Tibial nerve (tissue), 4 donors: Measurements from ENCODE around the gene GGA3. TPM values are rescaled to one million over a fixed set of nuclear protein-coding genes. Genes with fewer than 3 reads are reported as not detected.
"Not testable (repeated sequence)": the region's sequence is repeated elsewhere in the genome, so short reads cannot be mapped to it uniquely, and the experiment has no call there.

ENCODE experiments used
- DNase-seq, 2 donors: peaks; one replicate each; pipeline ENCODE4 v3.0.0-alpha.2; 2019; ENCODE audit warnings: low spot score in 2 of 2
- H3K27ac ChIP-seq, 4 donors: fragments of 200-600 bp; sonication (generic) in 3 of 4; one replicate each; pipeline ENCODE4 v1.5.1; 2017 to 2019; ENCODE audit warnings: mild to moderate bottlenecking in 1 of 4
- H3K27me3 ChIP-seq, 2 donors: fragments of 200-600 bp; sonication (generic) in 1 of 2; one replicate each; pipeline versions ENCODE4 v1.5.1 to v1.6.0; 2017 to 2019
- H3K36me3 ChIP-seq, 3 donors: fragments of 200-600 bp; sonication (generic); one replicate each; pipeline ENCODE4 v1.5.1; 2018 to 2019
- H3K4me1 ChIP-seq, 4 donors: fragments of 200-600 bp; sonication (generic) in 3 of 4; one replicate each; pipeline ENCODE4 v1.5.1; 2017 to 2019
- H3K4me3 ChIP-seq, 4 donors: fragments of 200-600 bp; sonication (generic) in 3 of 4; one replicate each; pipeline ENCODE4 v1.5.1; 2017 to 2019; ENCODE audit warnings: mild to moderate bottlenecking in 1 of 4, moderate library complexity in 1 of 4
- H3K9me3 ChIP-seq, 4 donors: fragments of 200-600 bp; sonication (generic) in 3 of 4; one replicate each; pipeline ENCODE4 v1.5.1; 2017 to 2019
- CTCF ChIP-seq, 5 experiments: fragments of 200-600 bp in 3 of 5; fragments of 450-650 bp in 2 of 5; sonication (generic) in 3 of 5; IDR thresholded peaks; one replicate each; pipeline ENCODE4 v1.5.1; 2016 to 2019; ENCODE audit warnings: antibody characterized with exemption in 5 of 5, mild to moderate bottlenecking in 3 of 5, moderate library complexity in 2 of 5
- EP300 ChIP-seq, 2 donors: sonication (generic); formaldehyde crosslinking; IDR thresholded peaks; one replicate each; pipeline ENCODE4 v1.6.1; 2017; ENCODE audit warnings: antibody characterized with exemption in 2 of 2, mild to moderate bottlenecking in 1 of 2
- POLR2A ChIP-seq, 2 donors: fragments of 450-650 bp; IDR thresholded peaks; one replicate each; pipeline ENCODE4 v1.6.1; 2017; ENCODE audit warnings: antibody characterized with exemption in 2 of 2, mild to moderate bottlenecking in 2 of 2, moderate library complexity in 2 of 2
- WGBS, 2 donors: methylation state at CpG; one replicate each; pipeline ENCODE4 v1.1.5; 2018; 5-methylcytosine and 5-hydroxymethylcytosine counted together
- total RNA-seq, 4 donors: library from RNA; depleted of rRNA; stranded (reverse); fragments of >200 nt; gene quantifications; one replicate each; pipeline ENCODE4 v1.1.0, GENCODE V29; 2016

Gene GGA3
- total RNA-seq, 4 donors from 2014 or later: 45.5 to 66.0 (median 56.6) TPM

GRCh38 chr17:75260641-75261335 is 618 bp downstream of the GGA3 start:
- DNase-seq: no peak

DNA sequence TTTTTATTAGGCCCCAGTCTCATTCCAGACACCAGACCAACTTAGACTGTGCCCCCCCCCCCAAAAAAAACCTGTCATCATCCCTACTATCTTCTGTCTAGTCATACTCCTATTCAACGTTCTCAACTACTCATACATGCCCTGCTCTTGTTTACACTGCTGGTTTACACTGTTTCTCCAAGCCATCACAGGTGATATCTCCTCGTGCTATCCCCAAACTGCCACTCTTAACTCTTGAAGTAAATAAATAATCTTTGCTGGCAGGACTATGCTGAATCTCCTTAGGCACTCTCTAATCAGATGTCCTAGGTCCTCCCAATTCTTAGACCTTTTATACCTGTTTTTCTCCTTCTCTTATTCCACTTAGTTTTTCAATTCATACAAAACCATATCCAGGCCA is 4.2 kb downstream of the GGA3 start:
- H3K27me3 ChIP-seq, H3K4me3 ChIP-seq, H3K9me3 ChIP-seq, DNase-seq, H3K27ac ChIP-seq, H3K36me3 ChIP-seq: not testable (repeated sequence)
- WGBS, 2 donors: 54 to 69% methylated on average over 2 of the region's 2 CpGs
- peaks cover 0 to 33% (median 17%) of the 10 kb centered on the region in 4 donors for H3K4me1 ChIP-seq

More at GRCh38 chr17:75260641-75261335, 618 bp downstream of the GGA3 start:
- peak overlapping the region; percentile 82 to 99 (median 89) for H3K4me3 ChIP-seq
- H3K9me3 ChIP-seq: no peaks in the 10 kb centered on the region
- peaks cover 0 to 27% (median 0%) of the 10 kb centered on the region in 3 donors for H3K36me3 ChIP-seq
- WGBS, 2 donors: 3% methylated on average over 17 to 31 of the region's 31 CpGs
- peaks cover 0 to 40% (median 25%) of the 10 kb centered on the region in 4 donors for H3K4me1 ChIP-seq
- TF ChIP-seq EP300 (IDR thresholded peaks at IDR 0.05): no peak
- no peak for TF ChIP-seq POLR2A (IDR thresholded peaks at IDR 0.05)
- no peak for TF ChIP-seq CTCF (IDR thresholded peaks at IDR 0.05)
- peak overlapping the region; percentile 91 to 98 (median 94) for H3K27ac ChIP-seq
- H3K27me3 ChIP-seq: no peaks in the 10 kb centered on the region

GRCh38 chr17:75255954-75256698 is 5.3 kb downstream of the GGA3 start:
- TF ChIP-seq EP300 (IDR thresholded peaks at IDR 0.05): peak in 1 of 2 donors; percentile 40

DNA sequence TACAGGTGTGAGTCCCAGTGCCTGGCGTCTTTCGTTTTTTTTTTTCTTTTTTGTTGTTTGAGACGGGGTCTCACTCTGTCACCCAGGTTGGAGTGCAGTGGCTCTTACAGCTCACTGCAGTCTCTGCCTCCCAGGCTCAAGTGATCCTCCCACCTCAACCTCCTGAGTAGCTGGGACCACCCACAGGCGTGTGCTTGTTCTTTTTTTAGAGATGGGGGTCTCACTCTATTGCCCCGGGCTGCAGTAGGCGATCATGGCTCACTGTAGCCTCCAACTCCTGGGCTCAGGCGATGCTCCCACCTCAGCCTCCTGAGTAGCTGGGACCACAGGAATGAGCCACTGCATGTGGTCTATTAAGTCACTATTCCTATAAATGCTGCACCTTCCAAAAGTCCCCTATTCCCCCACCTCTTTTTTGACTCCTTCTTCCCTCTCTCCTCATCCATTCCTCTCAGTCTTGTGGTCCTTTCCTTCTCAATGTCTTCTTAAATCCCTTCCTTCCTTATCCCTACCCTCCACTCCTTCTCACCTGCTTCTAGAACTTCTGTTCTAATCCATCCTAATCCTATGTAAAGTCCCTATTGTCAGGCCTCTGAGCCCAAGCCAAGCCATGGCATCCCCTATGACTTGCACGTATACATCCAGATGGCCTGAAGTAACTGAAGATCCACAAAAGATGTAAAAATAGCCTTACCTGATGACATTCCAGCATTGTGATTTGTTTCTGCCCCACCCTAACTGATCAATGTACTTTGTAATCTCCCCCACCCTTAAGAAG is 9.2 kb downstream of the GGA3 start:
- WGBS, 2 donors: 89 to 90% methylated on average over 8 of the region's 8 CpGs
- no peaks in the 10 kb centered on the region for H3K36me3 ChIP-seq
- H3K4me3 ChIP-seq: no peak overlapping the region
- no peaks in the 10 kb centered on the region for H3K9me3 ChIP-seq
- H3K4me1 ChIP-seq: peaks cover 0 to 36% (median 8%) of the 10 kb centered on the region in 4 donors
- no peak overlapping the region for H3K27ac ChIP-seq
- TF ChIP-seq EP300 (IDR thresholded peaks at IDR 0.05): no peak
- no peak for TF ChIP-seq POLR2A (IDR thresholded peaks at IDR 0.05)
- TF ChIP-seq CTCF (IDR thresholded peaks at IDR 0.05): no peak
- no peak for DNase-seq
- H3K27me3 ChIP-seq: no peaks in the 10 kb centered on the region

More at GRCh38 chr17:75255954-75256698, 5.3 kb downstream of the GGA3 start:
- 61 to 69% methylated on average over 11 of the region's 11 CpGs for WGBS, 2 donors
- H3K36me3 ChIP-seq, H3K27me3 ChIP-seq, H3K9me3 ChIP-seq, DNase-seq, H3K4me3 ChIP-seq: not testable (repeated sequence)
- Histone ChIP-seq H3K27ac (peak overlapping the region in 2 of 4 donors; percentile 29 to 55), H3K4me1 (peaks cover 0 to 40% (median 16%) of the 10 kb centered on the region in 4 donors)

DNA sequence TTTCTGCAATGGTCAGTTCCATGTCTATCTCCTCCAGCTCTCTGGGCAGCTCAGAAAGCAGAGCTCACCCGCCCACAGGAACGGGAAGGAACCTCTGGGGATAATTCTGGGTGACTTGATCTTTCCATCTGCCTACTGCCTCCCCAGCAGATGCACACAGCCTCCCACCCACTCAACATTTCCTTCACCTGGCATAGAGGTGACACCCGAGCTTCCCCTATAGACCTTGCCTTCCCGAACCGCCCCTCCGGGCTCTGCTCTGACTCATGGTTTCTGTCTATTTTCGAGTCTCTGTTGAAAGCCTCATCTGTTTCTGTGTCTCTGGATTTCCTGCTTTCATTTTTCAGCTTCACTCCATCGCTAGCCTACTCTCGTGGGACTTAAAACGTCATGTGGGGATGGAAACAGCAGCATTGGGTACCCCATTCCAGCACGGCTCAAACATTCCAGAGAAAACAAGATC is 11.4 kb downstream of the GGA3 start:
- Histone ChIP-seq H3K36me3 (peaks cover 0 to 16% (median 12%) of the 10 kb centered on the region in 3 donors), H3K27me3 (no peaks in the 10 kb centered on the region), H3K27ac (peak overlapping the region in 3 of 4 donors; percentile 21 to 69 (median 58)), H3K4me3 (peak overlapping the region in 1 of 4 donors; percentile 28), H3K4me1 (peaks cover 0 to 36% (median 8%) of the 10 kb centered on the region in 4 donors), H3K9me3 (no peaks in the 10 kb centered on the region)
- 41 to 45% methylated on average over 11 of the region's 11 CpGs for WGBS, 2 donors
- no peak for DNase-seq
- TF ChIP-seq POLR2A (IDR thresholded peaks at IDR 0.05) (no peak), EP300 (IDR thresholded peaks at IDR 0.05) (no peak), CTCF (IDR thresholded peaks at IDR 0.05) (no peak)
